HepG2 (cell line): Measurements from ENCODE around the gene CFAP119. TPM values are rescaled to one million over a fixed set of nuclear protein-coding genes. Genes with fewer than 3 reads are reported as not detected.

Experiments used
- ARID5B ChIP-seq: IDR thresholded peaks from 2 replicates; pipeline ENCODE4 v1.4.0; 2020; ENCODE audit warnings: mild to moderate bottlenecking, missing genetic modification reagents
- ATF3 ChIP-seq: sonication (generic); formaldehyde crosslinking; IDR thresholded peaks from 2 replicates; pipeline ENCODE4 v1.4.0; 2020; ENCODE audit warnings: missing genetic modification reagents
- ATM ChIP-seq: fragments of 450-650 bp; IDR thresholded peaks from 2 replicates; pipeline ENCODE4 v1.7.1; 2017; ENCODE audit warnings: mild to moderate bottlenecking, borderline replicate concordance
- DMTF1 ChIP-seq: sonication (generic); formaldehyde crosslinking; IDR thresholded peaks from 2 replicates; pipeline ENCODE4 v1.4.0; 2020; ENCODE audit warnings: mild to moderate bottlenecking, missing genetic modification reagents
- GTF3A ChIP-seq: sonication (generic); formaldehyde crosslinking; conservative IDR thresholded peaks from 2 replicates; pipeline ENCODE4 v1.4.0; 2020; ENCODE audit warnings: mild to moderate bottlenecking, missing genetic modification reagents
- HNRNPH1 ChIP-seq: fragments of 200-400 bp; formaldehyde crosslinking; optimal IDR thresholded peaks from 2 replicates; pipeline ENCODE3; 2017; ENCODE audit warnings: mild to moderate bottlenecking, low read depth, low read length
- IKZF5 ChIP-seq: IDR thresholded peaks from 2 replicates; pipeline ENCODE4 v1.6.1; 2018; ENCODE audit warnings: missing genetic modification reagents, mild to moderate bottlenecking, missing compliant biosample characterization
- JARID2 ChIP-seq: sonication (generic); formaldehyde crosslinking; IDR thresholded peaks from 2 replicates; pipeline ENCODE4 v1.8.1; 2023; ENCODE audit warnings: missing genetic modification reagents, inconsistent platforms; ENCODE audit not compliant: insufficient replicate concordance
- MBD4 ChIP-seq: IDR thresholded peaks from 2 replicates; pipeline ENCODE4 v1.6.1; 2012; ENCODE audit warnings: low read length, inconsistent platforms, borderline replicate concordance
- MED1 ChIP-seq: sonication (generic); formaldehyde crosslinking; IDR thresholded peaks from 2 replicates; pipeline ENCODE4 v1.4.0; 2020; ENCODE audit warnings: missing genetic modification reagents
- MLLT10 ChIP-seq: sonication (generic); formaldehyde crosslinking; IDR thresholded peaks from 2 replicates; pipeline ENCODE4 v1.4.0; 2020; ENCODE audit warnings: missing genetic modification reagents
- NFE2L2 ChIP-seq: fragments of 150-350 bp; IDR thresholded peaks from 2 replicates; pipeline ENCODE4 v1.6.1; 2014; ENCODE audit warnings: low read length
- SIN3A ChIP-seq: IDR thresholded peaks from 2 replicates; pipeline ENCODE4 v1.6.1; 2011; ENCODE audit warnings: low read depth, mild to moderate bottlenecking, control low read depth, low read length, borderline replicate concordance
- SP5 ChIP-seq: IDR thresholded peaks from 2 replicates; pipeline ENCODE4 v1.6.1; 2016; ENCODE audit warnings: low read depth, borderline replicate concordance
- TEAD2 ChIP-seq: sonication (generic); formaldehyde crosslinking; IDR thresholded peaks from 2 replicates; pipeline ENCODE4 v1.9.0; 2021; ENCODE audit warnings: missing genetic modification reagents
- ZNF251 ChIP-seq: sonication (generic); formaldehyde crosslinking; IDR thresholded peaks from 2 replicates; pipeline ENCODE4 v1.9.0; 2021; ENCODE audit warnings: mild to moderate bottlenecking, missing genetic modification reagents
- ZNF280D ChIP-seq: sonication (generic); formaldehyde crosslinking; IDR thresholded peaks from 2 replicates; pipeline ENCODE4 v1.5.1; 2020; ENCODE audit warnings: mild to moderate bottlenecking, missing genetic modification reagents
- ZNF414 ChIP-seq: sonication (generic); formaldehyde crosslinking; IDR thresholded peaks from 2 replicates; pipeline ENCODE4 v1.5.0; 2020; ENCODE audit warnings: missing genetic modification reagents
- ZNF616 ChIP-seq: sonication (generic); formaldehyde crosslinking; IDR thresholded peaks from 2 replicates; pipeline ENCODE4 v1.5.0; 2020; ENCODE audit warnings: low read depth, mild to moderate bottlenecking, missing genetic modification reagents
- polyA plus RNA-seq, 8 experiments: library from polyadenylated mRNA; depleted of rRNA in 3 of 8; stranded (reverse) in 7 of 8; unstranded in 1 of 8; fragments of >200 nt; fragmentation: Illumina TruSeq in 4 of 8; extraction: Trizol in 4 of 8; gene quantifications; 2 replicates each; pipeline versions ENCODE4 v1.2.1 to v1.2.3, GENCODE V29; 2011 to 2016; ENCODE audit warnings: low read depth in 4 of 8, missing spikeins in 1 of 8, mixed read lengths in 1 of 8; ENCODE audit not compliant: insufficient read depth in 1 of 8
- total RNA-seq, 5 experiments: library from RNA; depleted of rRNA; stranded (reverse); fragments of >200 nt; fragmentation: Illumina TruSeq; extraction: Trizol; gene quantifications; 2 replicates each; pipeline ENCODE4 v1.2.3, GENCODE V29; 2016; ENCODE audit warnings: low read depth in 1 of 5

CFAP119 gene
- total and polyA plus RNA-seq, 2 of the 13 experiments (the other 11 are each of a cell fraction or from before 2014, with no cell fraction given): 6.4 TPM

- no peak for TF ChIP-seq IKZF5 (CRISPR knock-in tag)
- no peak for TF ChIP-seq HNRNPH1
- TF ChIP-seq SP5 (CRISPR knock-in tag): no peak
- no peak for TF ChIP-seq DMTF1 (CRISPR knock-in tag)
- no peak for TF ChIP-seq ZNF251 (CRISPR knock-in tag)
- no peak for TF ChIP-seq JARID2 (CRISPR knock-in tag)
- no peak for TF ChIP-seq NFE2L2
- TF ChIP-seq ZNF616 (CRISPR knock-in tag): no peak
- TF ChIP-seq SIN3A: no peak
- no peak for TF ChIP-seq ATM
- no peak for TF ChIP-seq TEAD2
- TF ChIP-seq ARID5B: peak; percentile 46; the same call in 1 of the 2 replicates
- no peak for TF ChIP-seq MLLT10 (CRISPR knock-in tag)
- TF ChIP-seq ZNF414 (CRISPR knock-in tag): no peak
- peak; percentile 41; the same call in 1 of the 2 replicates for TF ChIP-seq MED1 (CRISPR knock-in tag)
- no peak for TF ChIP-seq MBD4
- 0 out of 2 replicates have a peak, but pooled peaks have one; percentile 52 for TF ChIP-seq GTF3A (CRISPR knock-in tag)
- no peak for TF ChIP-seq ATF3 (CRISPR knock-in tag)
- peak; percentile 56; the same call in 1 of the 2 replicates for TF ChIP-seq ZNF280D (CRISPR knock-in tag)
Measured at GRCh38 chr16:30745082-30745481, 16.8 kb downstream of the CFAP119 start (continued).
